Vagina (tissue), 2 donors: ENCODE data around the gene CORIN.

Source experiments
- CTCF ChIP-seq, 3 experiments: fragments of 450-650 bp in 2 of 3; fragments of 200-600 bp in 1 of 3; sonication (generic) in 1 of 3; IDR thresholded peaks; one replicate each; pipeline ENCODE4 v1.5.1; 2017 to 2019; ENCODE audit warnings: antibody characterized with exemption in 3 of 3, mild to moderate bottlenecking in 2 of 3, moderate library complexity in 2 of 3
- POLR2A ChIP-seq, 2 donors: fragments of 450-650 bp; IDR thresholded peaks; one replicate each; pipeline ENCODE4 v1.6.1; 2017; ENCODE audit warnings: antibody characterized with exemption in 2 of 2, mild to moderate bottlenecking in 2 of 2, moderate library complexity in 2 of 2
- POLR2AphosphoS5 ChIP-seq, 2 donors: sonication (generic); formaldehyde crosslinking; IDR thresholded peaks; one replicate each; pipeline ENCODE4 v1.9.0; 2017; ENCODE audit warnings: antibody characterized with exemption in 2 of 2, mild to moderate bottlenecking in 2 of 2, low read depth in 1 of 2; ENCODE audit not compliant: insufficient read depth in 1 of 2

DNA sequence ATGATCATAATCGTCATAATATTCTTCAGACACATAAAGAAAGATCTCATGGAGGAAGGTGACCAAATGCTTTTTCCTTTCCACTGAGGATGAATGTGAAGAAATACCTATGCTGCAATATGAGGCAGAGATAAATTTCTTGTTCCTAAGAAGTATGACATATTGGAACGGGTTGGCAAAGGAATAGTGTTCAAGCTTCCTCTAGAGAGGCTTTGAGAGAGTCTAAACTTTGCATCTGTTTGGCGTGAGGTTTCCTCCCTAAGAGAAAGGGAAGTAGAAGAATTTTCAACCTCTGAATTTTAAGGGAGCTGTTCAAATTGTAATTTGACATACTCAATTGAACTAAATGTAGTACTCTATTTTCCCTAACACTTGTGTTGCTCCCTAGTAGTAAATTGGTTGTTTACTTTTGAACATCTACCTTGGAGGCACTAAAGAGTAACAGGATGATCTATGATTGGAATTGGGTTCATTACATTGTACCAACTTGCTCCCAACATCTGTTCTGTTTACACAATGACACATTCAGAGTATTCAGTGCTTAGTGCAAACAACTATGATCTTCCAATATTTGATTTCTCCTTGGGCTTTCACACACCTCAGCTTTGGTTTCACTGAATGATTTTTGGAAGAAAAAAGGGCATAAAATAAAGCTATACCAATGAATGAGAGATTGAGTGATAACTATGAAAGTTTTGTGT lies 122.0 kb downstream of the CORIN start:
- TF ChIP-seq CTCF (IDR thresholded peaks at IDR 0.05) (no peak), POLR2A (IDR thresholded peaks at IDR 0.05) (no peak), POLR2AphosphoS5 (IDR thresholded peaks at IDR 0.05; ENCODE audit: insufficient read depth in 1 of 2, low read depth in 1 of 2) (no peak)
